Vagina (tissue), 2 donors: ENCODE results near the gene HBG2.

Experiments used
- CTCF ChIP-seq, 3 experiments: fragments of 450-650 bp in 2 of 3; fragments of 200-600 bp in 1 of 3; sonication (generic) in 1 of 3; IDR thresholded peaks; one replicate each; pipeline ENCODE4 v1.5.1; 2017 to 2019; ENCODE audit warnings: antibody characterized with exemption in 3 of 3, mild to moderate bottlenecking in 2 of 3, moderate library complexity in 2 of 3
- POLR2A ChIP-seq, 2 donors: fragments of 450-650 bp; IDR thresholded peaks; one replicate each; pipeline ENCODE4 v1.6.1; 2017; ENCODE audit warnings: antibody characterized with exemption in 2 of 2, mild to moderate bottlenecking in 2 of 2, moderate library complexity in 2 of 2
- POLR2AphosphoS5 ChIP-seq, 2 donors: sonication (generic); formaldehyde crosslinking; IDR thresholded peaks; one replicate each; pipeline ENCODE4 v1.9.0; 2017; ENCODE audit warnings: antibody characterized with exemption in 2 of 2, mild to moderate bottlenecking in 2 of 2, low read depth in 1 of 2; ENCODE audit not compliant: insufficient read depth in 1 of 2

- no peak for TF ChIP-seq POLR2AphosphoS5 (IDR thresholded peaks at IDR 0.05; ENCODE audit: insufficient read depth in 1 of 2, low read depth in 1 of 2)
- no peak for TF ChIP-seq CTCF (IDR thresholded peaks at IDR 0.05)
- TF ChIP-seq POLR2A (IDR thresholded peaks at IDR 0.05): no peak
These were observed 35.1 kb upstream of the HBG2 start for GRCh38 chr11:5289696-5290095.
